AG09309 (cell line): ENCODE data around the gene INPP5F.

Experiments used
- DNase-seq: peaks from one replicate; pipeline ENCODE4 v3.0.0-alpha.2; 2010; ENCODE audit warnings: low read depth
- H3K4me3 ChIP-seq: 2 replicates; pipeline ENCODE4 v1.5.1; 2011; ENCODE audit warnings: mild to moderate bottlenecking, low read depth, low read length, moderate library complexity; ENCODE audit not compliant: control insufficient read depth
- CTCF ChIP-seq: IDR thresholded peaks from 2 replicates; pipeline ENCODE4 v1.5.1; 2011; ENCODE audit warnings: mild to moderate bottlenecking, low read depth, low read length, inconsistent platforms; ENCODE audit not compliant: insufficient read depth, control insufficient read depth; ENCODE audit errors: missing control alignments

The INPP5F gene

GRCh38 chr10:119815671-119816070 is 89.8 kb downstream of the INPP5F start:
- DNase-seq = no peak
- no peak for TF ChIP-seq CTCF
- no peak overlapping the region for H3K4me3 ChIP-seq

DNA sequence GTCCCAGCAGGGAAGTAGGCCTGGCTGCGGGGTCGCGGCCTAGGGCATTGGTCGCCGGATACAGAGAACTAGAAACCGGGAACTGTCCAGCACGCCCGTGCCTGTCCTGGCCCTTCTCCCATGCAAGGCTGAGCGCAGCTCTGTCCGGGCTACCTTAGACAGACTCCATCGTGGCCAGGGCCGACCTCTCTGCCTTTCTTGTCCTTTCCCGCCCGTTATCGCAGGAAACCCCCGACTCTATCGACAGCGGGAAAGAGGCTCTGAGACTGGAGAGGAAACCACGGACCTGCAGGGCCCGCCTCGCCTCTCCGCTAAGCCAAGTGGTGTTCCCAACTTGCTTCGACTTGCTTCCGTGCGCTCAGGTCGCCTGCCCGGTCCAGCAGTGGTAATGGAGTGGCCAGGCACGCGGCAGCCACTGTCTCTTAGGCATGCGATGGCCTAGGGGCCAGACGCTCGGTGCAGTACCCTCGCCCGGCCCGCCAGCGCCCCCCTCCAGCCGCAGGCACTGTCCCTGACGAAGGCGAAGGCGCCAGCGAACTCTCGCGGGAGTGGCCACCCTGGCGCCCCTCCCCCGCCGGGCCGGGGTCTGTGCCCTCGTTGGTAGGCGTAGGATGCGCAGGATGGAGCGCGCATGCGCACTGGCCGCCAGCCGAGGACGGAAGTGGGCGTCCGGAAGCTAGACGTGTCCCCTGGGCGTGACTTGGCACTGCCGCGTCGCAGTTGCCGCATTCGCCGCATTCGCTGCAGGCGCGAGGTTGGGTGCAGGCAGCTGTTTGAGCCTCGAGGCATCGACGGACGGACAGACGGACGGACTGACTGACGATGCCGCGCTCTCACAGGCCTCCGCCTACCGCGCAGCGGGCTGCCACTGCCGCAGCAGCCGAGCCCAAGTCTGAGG is 92.4 kb downstream of the INPP5F start:
- peak overlapping the region; percentile 30 for H3K4me3 ChIP-seq
- no peak for DNase-seq
- TF ChIP-seq CTCF = peak; percentile 6

DNA sequence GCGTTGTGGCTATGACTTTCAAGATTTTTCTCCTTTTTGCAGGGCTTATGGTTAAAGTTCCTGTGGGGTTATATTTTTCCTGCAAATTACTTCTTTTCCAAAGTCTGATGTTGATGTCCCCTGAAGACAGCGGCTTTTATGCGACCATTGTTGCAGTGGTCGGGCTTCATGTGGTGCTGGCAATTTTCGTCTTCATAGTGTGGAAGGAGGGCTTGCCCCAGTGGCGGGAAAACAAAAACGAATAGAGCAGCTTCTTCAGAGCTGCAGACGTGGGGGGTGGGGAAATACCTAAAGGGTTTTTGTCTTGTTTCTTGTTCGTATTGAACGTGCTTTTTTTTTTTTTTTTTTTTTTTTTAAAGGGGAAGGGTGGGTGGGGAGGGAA is 93.0 kb downstream of the INPP5F start:
- no peak for DNase-seq
- no peak for TF ChIP-seq CTCF
- H3K4me3 ChIP-seq = peak overlapping the region; percentile 30

DNA sequence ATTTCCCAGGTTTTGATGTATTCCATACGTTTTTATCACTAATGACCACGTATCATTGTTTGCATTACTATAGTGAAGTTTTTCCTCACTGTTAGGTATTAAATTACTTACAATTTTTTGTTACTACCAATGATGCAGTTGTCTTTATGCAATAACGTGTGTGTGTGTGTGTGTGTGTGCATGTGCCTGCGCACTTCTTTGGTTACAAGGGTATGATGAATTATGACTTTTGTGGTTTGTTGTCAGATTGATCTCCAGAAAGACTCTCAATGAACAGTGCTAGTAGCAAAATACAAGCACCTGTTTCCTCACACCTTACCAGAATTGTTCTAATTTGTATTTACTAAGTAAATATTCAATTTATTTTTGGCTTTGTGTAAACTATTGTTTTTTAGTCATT is 95.3 kb downstream of the INPP5F start:
- H3K4me3 ChIP-seq = no peak overlapping the region
- no peak for TF ChIP-seq CTCF
- DNase-seq = no peak

DNA sequence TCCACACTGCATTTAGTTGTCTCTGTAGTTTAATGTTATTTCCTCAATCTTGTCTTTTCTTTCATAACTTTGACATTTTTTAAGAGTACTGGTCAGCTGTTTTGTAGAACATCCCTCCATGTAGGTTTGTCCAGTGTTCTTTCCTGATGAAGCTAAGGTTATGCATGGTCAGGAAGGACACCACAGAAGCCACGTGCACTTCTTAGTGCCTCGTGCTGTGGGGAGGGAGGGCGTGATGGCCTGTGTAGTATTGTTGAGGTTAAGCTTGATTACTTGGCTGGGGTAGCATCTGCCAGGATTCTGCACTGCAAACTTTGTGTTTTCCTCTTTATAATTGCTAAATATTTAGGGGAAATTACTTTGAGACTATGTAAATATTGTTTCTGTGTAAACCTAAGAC is 98.4 kb downstream of the INPP5F start:
- no peak overlapping the region for H3K4me3 ChIP-seq
- no peak for DNase-seq
- no peak for TF ChIP-seq CTCF

- DNase-seq = no peak
- H3K4me3 ChIP-seq = no peak overlapping the region
- no peak for TF ChIP-seq CTCF
Measured at GRCh38 chr10:119826771-119827170, 100.9 kb downstream of the INPP5F start.

DNA sequence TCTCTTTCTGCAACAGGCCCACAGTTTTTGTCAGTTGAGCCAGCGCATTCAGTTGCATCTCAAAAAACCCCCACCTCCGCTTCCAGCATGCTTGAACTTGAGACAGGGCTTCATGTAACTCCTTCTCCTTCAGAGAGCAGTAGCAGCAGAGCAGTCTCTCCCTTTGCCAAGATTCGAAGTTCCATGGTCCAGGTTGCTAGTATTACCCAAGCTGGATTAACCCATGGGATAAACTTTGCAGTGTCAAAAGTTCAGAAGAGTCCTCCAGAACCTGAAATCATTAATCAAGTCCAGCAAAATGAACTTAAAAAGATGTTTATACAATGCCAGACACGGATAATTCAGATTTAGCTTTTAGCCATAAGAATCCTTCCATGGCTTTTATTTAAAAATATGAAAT is 101.6 kb downstream of the INPP5F start:
- no peak overlapping the region for H3K4me3 ChIP-seq
- no peak for TF ChIP-seq CTCF
- no peak for DNase-seq
